Endodermal cell (in vitro differentiated cells): ENCODE data around the gene METTL24. TPM values are rescaled to one million over a fixed set of nuclear protein-coding genes. Genes with fewer than 3 reads are reported as not detected.
A peak's percentile ranks its signal among the peaks of the same experiment; 100 is the strongest.

ENCODE experiments used
- DNase-seq: peaks from one replicate; pipeline ENCODE4 v3.0.0-alpha.2; 2017
- H3K27ac ChIP-seq: 2 replicates; pipeline ENCODE4 v1.5.1; 2013; ENCODE audit warnings: mild to moderate bottlenecking, low read depth, low read length, moderate library complexity
- H3K27me3 ChIP-seq: 2 replicates; pipeline ENCODE4 v1.6.1; 2013; ENCODE audit warnings: mild to moderate bottlenecking, low read length, moderate library complexity; ENCODE audit not compliant: insufficient read depth, control insufficient read depth, poor library complexity, severe bottlenecking
- H3K36me3 ChIP-seq: 2 replicates; pipeline ENCODE4 v1.7.0; 2013; ENCODE audit warnings: mild to moderate bottlenecking, low read length, moderate library complexity; ENCODE audit not compliant: control insufficient read depth, insufficient read depth
- H3K4me1 ChIP-seq: one replicate; pipeline ENCODE4 v1.7.0; 2013; ENCODE audit warnings: low read length; ENCODE audit not compliant: control insufficient read depth, insufficient read depth
- H3K4me3 ChIP-seq: 2 replicates; pipeline ENCODE4 v1.5.1; 2013; ENCODE audit warnings: mild to moderate bottlenecking, low read length, moderate library complexity
- H3K9ac ChIP-seq: 2 replicates; pipeline ENCODE4 v1.6.1; 2013; ENCODE audit warnings: mild to moderate bottlenecking, low read length, moderate library complexity; ENCODE audit not compliant: poor library complexity, severe bottlenecking; ENCODE audit errors: extremely low read depth
- H3K9me3 ChIP-seq: 2 replicates; pipeline ENCODE4 v1.6.1; 2013; ENCODE audit warnings: mild to moderate bottlenecking, low read length, moderate library complexity; ENCODE audit not compliant: control insufficient read depth
- H3K27ac Mint-ChIP-seq: 2 replicates; pipeline ENCODE4 v1.8.0; 2020; ENCODE audit warnings: mixed read lengths
- H3K27me3 Mint-ChIP-seq: 2 replicates; pipeline ENCODE4 v1.8.0; 2021; ENCODE audit warnings: mild to moderate bottlenecking, mixed read lengths; ENCODE audit not compliant: insufficient read depth
- H3K36me3 Mint-ChIP-seq: 2 replicates; pipeline ENCODE4 v1.8.0; 2020; ENCODE audit warnings: low read depth, mixed read lengths
- H3K4me1 Mint-ChIP-seq: 2 replicates; pipeline ENCODE4 v1.8.0; 2020; ENCODE audit warnings: mixed read lengths
- H3K4me3 Mint-ChIP-seq: 2 replicates; pipeline ENCODE4 v1.8.0; 2020; ENCODE audit warnings: mild to moderate bottlenecking, moderate library complexity, mixed read lengths
- H3K9me3 Mint-ChIP-seq: 2 replicates; pipeline ENCODE4 v1.8.0; 2020; ENCODE audit warnings: mild to moderate bottlenecking, mixed read lengths
- CTCF ChIP-seq: fragments of 200-600 bp; sonication (generic); conservative IDR thresholded peaks from 2 replicates; pipeline ENCODE4 v1.5.0; 2021; ENCODE audit warnings: antibody characterized with exemption, mild to moderate bottlenecking
- WGBS, 2 experiments: methylation state at CpG; one replicate each; pipeline versions ENCODE4 v1.1.5 to v1.1.7; 2013; ENCODE audit warnings: missing lambda C conversion rate in 2 of 2, mixed read lengths in 1 of 2; ENCODE audit not compliant: insufficient coverage in 1 of 2, insufficient read length in 1 of 2; 5-methylcytosine and 5-hydroxymethylcytosine counted together
- total RNA-seq, 2 donors: library from RNA; stranded (reverse); fragmentation: NEBNext Ultra II Directional in 1 of 2; extraction: Animal tissue kit (Norgen Biotek cat#: 25700) in 1 of 2; gene quantifications; 2 replicates in 1 of 2; 3 replicates in 1 of 2; pipeline ENCODE4 v1.2.1, GENCODE V29; 2021

Gene METTL24
- total RNA-seq, 2 donors from 2014 or later: 0.24 to 1.3 TPM

- no peaks in the 10 kb centered on the region for H3K36me3 Mint-ChIP-seq
- H3K27ac Mint-ChIP-seq: no peak overlapping the region
- Histone ChIP-seq H3K9ac (no peak overlapping the region), H3K4me1 (peaks cover 14% of the 10 kb centered on the region), H3K36me3 (no peaks in the 10 kb centered on the region), H3K4me3 (no peak overlapping the region), H3K27ac (peak overlapping the region; percentile 87), H3K27me3 (no peaks in the 10 kb centered on the region), H3K9me3 (no peaks in the 10 kb centered on the region)
- no peak for DNase-seq
- H3K9me3 Mint-ChIP-seq: no peaks in the 10 kb centered on the region
- peaks cover 18% of the 10 kb centered on the region for H3K27me3 Mint-ChIP-seq
- TF ChIP-seq CTCF: no peak
- H3K4me3 Mint-ChIP-seq: no peak overlapping the region
- peaks cover 33% of the 10 kb centered on the region for H3K4me1 Mint-ChIP-seq
- 79% methylated on average over 2 of the region's 2 CpGs; no CpG with 5 or more reads in 1 of the 2 experiments for WGBS, 2 experiments
Measured at GRCh38 chr6:110368284-110368683, 10.1 kb upstream of the METTL24 start.

GRCh38 chr6:110367825-110368224 is 9.7 kb upstream of the METTL24 start:
- H3K36me3 ChIP-seq: no peaks in the 10 kb centered on the region
- H3K4me1 ChIP-seq: peaks cover 14% of the 10 kb centered on the region
- H3K9me3 ChIP-seq: no peaks in the 10 kb centered on the region
- peaks cover 18% of the 10 kb centered on the region for H3K27me3 Mint-ChIP-seq
- no peak overlapping the region for H3K9ac ChIP-seq
- H3K27ac Mint-ChIP-seq: no peak overlapping the region
- H3K27me3 ChIP-seq: no peaks in the 10 kb centered on the region
- 86% methylated on average over 1 of the region's 1 CpG; no CpG with 5 or more reads in 1 of the 2 experiments for WGBS, 2 experiments
- DNase-seq: no peak
- peaks cover 33% of the 10 kb centered on the region for H3K4me1 Mint-ChIP-seq
- TF ChIP-seq CTCF: no peak
- H3K36me3 Mint-ChIP-seq: no peaks in the 10 kb centered on the region
- no peak overlapping the region for H3K4me3 ChIP-seq
- H3K27ac ChIP-seq: peak overlapping the region; percentile 87
- no peaks in the 10 kb centered on the region for H3K9me3 Mint-ChIP-seq
- H3K4me3 Mint-ChIP-seq: no peak overlapping the region

GRCh38 chr6:110366975-110367374 is 8.8 kb upstream of the METTL24 start:
- Histone ChIP-seq H3K4me3 (no peak overlapping the region), H3K9me3 (peaks cover 5% of the 10 kb centered on the region), H3K36me3 (no peaks in the 10 kb centered on the region), H3K27ac (no peak overlapping the region), H3K9ac (no peak overlapping the region), H3K4me1 (peaks cover 14% of the 10 kb centered on the region), H3K27me3 (no peaks in the 10 kb centered on the region)
- WGBS, 2 experiments: 88 to 89% methylated on average over 1 to 2 of the region's 2 CpGs
- H3K27ac Mint-ChIP-seq: no peak overlapping the region
- no peak for TF ChIP-seq CTCF
- H3K4me1 Mint-ChIP-seq: peaks cover 33% of the 10 kb centered on the region
- H3K27me3 Mint-ChIP-seq: peaks cover 22% of the 10 kb centered on the region
- H3K9me3 Mint-ChIP-seq: no peaks in the 10 kb centered on the region
- no peaks in the 10 kb centered on the region for H3K36me3 Mint-ChIP-seq
- no peak for DNase-seq
- no peak overlapping the region for H3K4me3 Mint-ChIP-seq
